DMS153 treated with DMSO at 0.1 percent for 48 hours (cell line): Measurements from ENCODE around the gene PXN.

ENCODE experiments used
- DNase-seq: peaks from one replicate; lab custom pipeline; 2025; ENCODE audit not compliant: unreplicated experiment; lab: John Stamatoyannopoulos, UW

PXN gene

GRCh38 chr12:120180975-120181374 lies 84.6 kb downstream of the PXN start:
- no peak for DNase-seq

- no peak for DNase-seq
These were observed 90.0 kb downstream of the PXN start for GRCh38 chr12:120175537-120175936.

GRCh38 chr12:120175062-120175461 lies 90.5 kb downstream of the PXN start:
- no peak for DNase-seq

GRCh38 chr12:120172053-120172452 lies 93.5 kb downstream of the PXN start:
- DNase-seq: no peak

- no peak for DNase-seq
These were observed 94.9 kb downstream of the PXN start for GRCh38 chr12:120170631-120171030.

- no peak for DNase-seq
These were observed 95.6 kb downstream of the PXN start for GRCh38 chr12:120169946-120170345.

- no peak for DNase-seq
These were observed 97.2 kb downstream of the PXN start for GRCh38 chr12:120168337-120168736.

- no peak for DNase-seq
These were observed 97.9 kb downstream of the PXN start for GRCh38 chr12:120167529-120168095.

- no peak for DNase-seq
These were observed 101.2 kb downstream of the PXN start for GRCh38 chr12:120164293-120164692.

GRCh38 chr12:120162763-120163162 lies 102.8 kb downstream of the PXN start:
- no peak for DNase-seq

GRCh38 chr12:120161852-120162251 lies 103.7 kb downstream of the PXN start:
- no peak for DNase-seq
